Mucosa of descending colon (tissue), 3 donors: ENCODE results near the gene COL2A1. TPM values are rescaled to one million over a fixed set of nuclear protein-coding genes. Genes with fewer than 3 reads are reported as not detected.
"Not testable (repeated sequence)": the region's sequence is repeated elsewhere in the genome, so short reads cannot be mapped to it uniquely, and the experiment has no call there.

Experiments used
- ATAC-seq: fragments of 200-7000 bp; cut with Tn5 transposase; one replicate; pipeline ENCODE4 v1.9.1; 2020; ENCODE audit warnings: mild to moderate bottlenecking, moderate library complexity
- DNase-seq, 3 donors: peaks; one replicate each; pipeline ENCODE4 v3.0.0-alpha.2; 2020
- H3K36me3 ChIP-seq: fragments of 200-600 bp; one replicate; pipeline ENCODE4 v1.8.0; 2021; ENCODE audit warnings: low read depth, mild to moderate bottlenecking
- H3K4me1 ChIP-seq: fragments of 200-600 bp; one replicate; pipeline ENCODE4 v1.8.0; 2021; ENCODE audit warnings: low read depth, mild to moderate bottlenecking
- H3K4me3 ChIP-seq: fragments of 200-600 bp; one replicate; pipeline ENCODE4 v1.8.0; 2021; ENCODE audit warnings: mild to moderate bottlenecking
- H3K9me3 ChIP-seq: fragments of 200-600 bp; one replicate; pipeline ENCODE4 v1.8.0; 2021; ENCODE audit warnings: mild to moderate bottlenecking
- CTCF ChIP-seq: fragments of 200-600 bp; IDR thresholded peaks from one replicate; pipeline ENCODE4 v1.8.0; 2022; ENCODE audit warnings: antibody characterized with exemption, mild to moderate bottlenecking
- intact Hi-C, 2 donors: fragments of 100-400 bp; cut with DNase I in 1 of 2; cut with micrococcal nuclease in 1 of 2; formaldehyde crosslinking; loops; one replicate each; pipeline versions ENCODE4 v1.11.0 to v1.11.1; 2022; cut with DNase I, micrococcal nuclease
- total RNA-seq, 3 donors: library from RNA; stranded (reverse); fragmentation: NEBNext Ultra II Directional in 2 of 3; extraction: Animal tissue kit (Norgen Biotek cat#: 25700) in 2 of 3; gene quantifications; one replicate each; pipeline versions ENCODE4 v1.2.1 to v1.2.4, GENCODE V29; 2021 to 2023
- donor health status: DM: no; HTN: no; CAD: no; lungs with moderate emphysema.
- donor health status: DM: no; HTN: no; CAD: no.
- donor health status: DM: no; HTN: yes; CAD: no.

COL2A1 gene
- total RNA-seq, 3 donors from 2014 or later, result 0.19 to 1.5 (median 1.2) TPM

DNA sequence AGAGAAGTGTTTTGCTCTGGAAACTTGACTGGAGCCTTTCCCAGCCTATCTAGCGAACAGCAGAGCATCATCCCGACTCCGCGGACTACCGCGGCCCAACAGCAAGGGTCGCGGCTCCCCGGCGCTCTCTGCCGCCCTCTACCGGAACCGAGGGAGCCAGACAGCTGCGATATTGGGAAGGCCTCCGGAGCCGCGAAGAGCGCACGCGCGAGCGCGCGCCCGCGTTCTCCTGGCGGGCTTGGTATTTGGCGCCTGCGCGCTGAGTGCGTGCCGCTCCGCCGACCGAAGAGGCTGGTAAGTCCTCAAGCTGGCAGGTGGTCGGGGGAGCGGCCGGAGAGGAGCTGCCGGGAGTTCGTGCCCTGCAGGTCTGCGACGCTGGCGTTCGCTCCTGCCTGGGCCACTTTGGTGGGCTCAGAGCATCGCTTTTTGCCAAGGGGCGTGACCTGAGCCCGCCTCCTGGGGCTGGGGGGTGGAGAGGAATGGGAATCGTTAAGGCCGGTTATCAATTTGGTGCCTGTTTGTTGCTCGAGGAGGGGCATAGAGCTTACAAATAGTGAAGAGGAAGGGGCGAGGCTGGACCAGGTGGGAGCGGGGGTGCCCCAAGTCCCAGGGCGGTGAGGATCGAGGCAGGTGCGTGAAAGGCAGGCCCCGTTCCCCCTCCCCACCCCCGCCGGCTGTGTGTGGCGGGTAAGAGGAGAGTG is 40.8 kb downstream of the COL2A1 start, which contains the start of gene TMEM106C:
TMEM106C (plus strand) TSS at position 257 of the 701 bp plus-strand sequence. CDS start 641 bp downstream, outside the sequence.
- Histone ChIP-seq H3K36me3 (no peaks in the 10 kb centered on the region), H3K4me3 (peak within 1 kb of the TSS; percentile 33), H3K4me1 (peaks cover 23% of the 10 kb centered on the region), H3K9me3 (no peaks in the 10 kb centered on the region)
- DNase-seq, result peak; percentile 93 to 95 (median 95)
- peak; percentile 95 for ATAC-seq
- peak; percentile 95 for TF ChIP-seq CTCF
- intact Hi-C loops, result no loop called here

DNA sequence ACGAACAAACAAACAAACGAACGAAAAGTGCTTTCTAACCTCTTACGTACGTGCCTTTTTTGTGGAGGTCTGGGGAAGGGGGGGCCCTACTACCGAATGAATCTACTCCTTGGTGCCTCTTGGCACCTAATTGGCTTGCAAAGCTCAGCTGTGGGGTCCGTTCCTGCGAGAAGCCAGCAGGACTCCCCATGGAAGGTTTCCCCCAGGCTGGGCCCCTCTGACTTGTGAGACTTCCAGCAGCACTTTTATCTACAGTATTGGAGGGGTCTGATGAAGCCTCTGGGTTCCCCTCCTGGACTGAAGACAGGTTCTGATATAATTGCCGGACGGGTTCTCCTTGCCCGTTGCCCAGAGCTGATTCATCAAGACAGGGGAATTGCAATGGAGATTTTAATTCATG is 42.1 kb downstream of the COL2A1 start:
- ATAC-seq (no peak), DNase-seq (peak in 2 of 3 donors; percentile 12 to 37)
- Histone ChIP-seq H3K36me3 (no peaks in the 10 kb centered on the region), H3K9me3 (peaks cover 5% of the 10 kb centered on the region), H3K4me1 (peaks cover 23% of the 10 kb centered on the region), H3K4me3 (no peak overlapping the region)
- no peak for TF ChIP-seq CTCF
- intact Hi-C loops, result no loop called here

DNA sequence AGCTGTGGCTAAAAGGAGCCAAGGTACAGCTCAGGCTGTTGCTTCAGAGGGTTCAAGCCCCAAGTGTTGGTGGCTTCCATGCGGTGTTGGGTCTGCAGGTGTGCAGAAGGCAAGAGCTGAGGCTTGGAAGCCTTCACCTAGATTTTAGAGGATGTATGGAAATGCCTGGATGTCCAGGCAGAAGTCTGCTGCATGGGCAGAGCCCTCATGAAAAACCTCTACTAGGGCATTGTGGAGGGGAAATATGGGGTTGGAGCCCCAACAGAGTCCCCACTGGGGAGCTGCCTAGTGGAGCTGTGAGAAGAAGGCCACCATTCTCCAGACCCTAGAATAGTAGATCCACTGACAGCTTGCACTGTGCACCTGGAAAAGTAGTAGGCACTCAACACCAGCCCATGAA is 46.6 kb downstream of the COL2A1 start:
- H3K36me3 ChIP-seq, H3K4me1 ChIP-seq, DNase-seq, H3K4me3 ChIP-seq, H3K9me3 ChIP-seq, ATAC-seq: not testable (repeated sequence)
- intact Hi-C loops, result loop anchor here in 1 of 2 donors (10.0 kb wide), 1 partner anchor 53 kb away; the partner anchor contains the start of gene VDR

GRCh38 chr12:47955059-47955458 is 49.2 kb downstream of the COL2A1 start:
- DNase-seq, result no peak
- intact Hi-C loops, result loop anchor here in 1 of 2 donors (10.0 kb wide), 1 partner anchor 50 kb away; the partner anchor contains the start of gene VDR

DNA sequence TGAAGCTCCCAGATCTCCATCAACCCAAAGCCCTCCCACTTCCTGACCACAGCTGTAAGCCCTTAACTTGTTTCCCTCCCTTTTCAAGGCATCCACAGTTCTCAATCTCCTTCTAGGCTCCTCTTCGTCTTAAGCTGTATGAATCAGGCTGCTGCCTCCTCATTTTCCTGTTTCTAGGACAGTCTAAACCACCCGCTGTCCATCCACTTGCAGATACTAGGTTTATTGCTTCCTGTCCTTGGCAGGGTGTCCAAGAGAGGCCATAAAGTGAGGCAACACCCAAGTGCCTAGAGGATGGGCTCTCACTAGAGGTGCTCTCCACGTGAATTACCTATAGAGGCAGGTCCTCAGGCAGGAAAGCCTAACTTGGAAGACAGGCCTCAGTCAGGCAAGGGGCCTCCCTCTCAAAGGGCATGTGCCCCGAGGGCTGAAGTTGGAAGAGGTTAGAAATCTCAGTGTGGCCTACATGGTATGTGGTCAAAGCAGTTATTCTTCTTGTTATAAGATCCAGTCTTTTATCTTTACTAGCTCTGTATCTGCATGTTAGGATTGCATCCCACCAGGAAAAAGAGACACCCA is 49.7 kb downstream of the COL2A1 start:
- ATAC-seq (peak; percentile 90), DNase-seq (peak in 1 of 3 donors; percentile 80)
- TF ChIP-seq CTCF, result no peak
- Histone ChIP-seq H3K36me3 (no peaks in the 10 kb centered on the region), H3K4me1 (peaks cover 16% of the 10 kb centered on the region), H3K9me3 (peaks cover 5% of the 10 kb centered on the region), H3K4me3 (no peak overlapping the region)
- intact Hi-C loops, result loop anchor here in 1 of 2 donors (10.0 kb wide), 1 partner anchor 50 kb away; the partner anchor contains the start of gene VDR

More at GRCh38 chr12:47955059-47955458, 49.2 kb downstream of the COL2A1 start:
- no peak for TF ChIP-seq CTCF
- no peak overlapping the region for H3K4me3 ChIP-seq
- H3K36me3 ChIP-seq, result no peaks in the 10 kb centered on the region
- no peak for ATAC-seq
- peaks cover 11% of the 10 kb centered on the region for H3K4me1 ChIP-seq
- H3K9me3 ChIP-seq, result peaks cover 5% of the 10 kb centered on the region

GRCh38 chr12:47954058-47954457 is 50.2 kb downstream of the COL2A1 start:
- Histone ChIP-seq H3K36me3 (no peaks in the 10 kb centered on the region), H3K4me1 (peaks cover 21% of the 10 kb centered on the region), H3K4me3 (no peak overlapping the region), H3K9me3 (peaks cover 5% of the 10 kb centered on the region)
- no peak for TF ChIP-seq CTCF
- DNase-seq, result peak in 2 of 3 donors; percentile 36 to 62
- intact Hi-C loops, result loop anchor here in 1 of 2 donors (10.0 kb wide), 1 partner anchor 49 kb away; the partner anchor contains the start of gene VDR
- peak; percentile 64 for ATAC-seq
